RWPE2 (cell line): ENCODE data around the gene ELAVL1.
A peak's percentile ranks its signal among the peaks of the same experiment; 100 is the strongest.

Experiments used
- ATAC-seq: fragments of 200-7000 bp; cut with Tn5 transposase; 3 replicates; pipeline ENCODE4 v1.9.1; 2021; ENCODE audit warnings: low read depth
- DNase-seq: peaks from one replicate; pipeline ENCODE4 v3.0.0-alpha.2; 2020; ENCODE audit warnings: low spot score
- H3K27ac ChIP-seq: fragments of 450-650 bp; 2 replicates; pipeline ENCODE4 v1.5.1; 2017; ENCODE audit warnings: mild to moderate bottlenecking; ENCODE audit not compliant: poor library complexity, severe bottlenecking
- H3K27me3 ChIP-seq: fragments of 250-450 bp; sonication (Bioruptor Pico); 2 replicates; pipeline ENCODE4 v1.5.1; 2021; ENCODE audit warnings: mild to moderate bottlenecking, moderate library complexity; ENCODE audit not compliant: insufficient read depth, poor library complexity, severe bottlenecking
- H3K36me3 ChIP-seq: fragments of 250-450 bp; sonication (Bioruptor Pico); 2 replicates; pipeline ENCODE4 v1.5.1; 2020; ENCODE audit warnings: low read depth, mild to moderate bottlenecking, moderate library complexity
- H3K4me1 ChIP-seq: fragments of 250-450 bp; sonication (Bioruptor Pico); 2 replicates; pipeline ENCODE4 v1.5.1; 2021; ENCODE audit warnings: mild to moderate bottlenecking, moderate library complexity; ENCODE audit not compliant: insufficient read depth, poor library complexity, severe bottlenecking
- H3K4me3 ChIP-seq: fragments of 250-450 bp; sonication (Bioruptor Pico); 2 replicates; pipeline ENCODE4 v1.5.1; 2021; ENCODE audit warnings: mild to moderate bottlenecking, moderate library complexity; ENCODE audit not compliant: severe bottlenecking
- H3K9me3 ChIP-seq: fragments of 250-450 bp; sonication (Bioruptor Pico); 2 replicates; pipeline ENCODE4 v1.5.1; 2021; ENCODE audit warnings: mild to moderate bottlenecking, moderate library complexity; ENCODE audit not compliant: severe bottlenecking
- CTCF ChIP-seq: fragments of 450-650 bp; IDR thresholded peaks from one replicate; pipeline ENCODE4 v1.5.1; 2017; ENCODE audit warnings: mild to moderate bottlenecking, moderate library complexity; ENCODE audit not compliant: poor library complexity, severe bottlenecking

Gene ELAVL1

DNA sequence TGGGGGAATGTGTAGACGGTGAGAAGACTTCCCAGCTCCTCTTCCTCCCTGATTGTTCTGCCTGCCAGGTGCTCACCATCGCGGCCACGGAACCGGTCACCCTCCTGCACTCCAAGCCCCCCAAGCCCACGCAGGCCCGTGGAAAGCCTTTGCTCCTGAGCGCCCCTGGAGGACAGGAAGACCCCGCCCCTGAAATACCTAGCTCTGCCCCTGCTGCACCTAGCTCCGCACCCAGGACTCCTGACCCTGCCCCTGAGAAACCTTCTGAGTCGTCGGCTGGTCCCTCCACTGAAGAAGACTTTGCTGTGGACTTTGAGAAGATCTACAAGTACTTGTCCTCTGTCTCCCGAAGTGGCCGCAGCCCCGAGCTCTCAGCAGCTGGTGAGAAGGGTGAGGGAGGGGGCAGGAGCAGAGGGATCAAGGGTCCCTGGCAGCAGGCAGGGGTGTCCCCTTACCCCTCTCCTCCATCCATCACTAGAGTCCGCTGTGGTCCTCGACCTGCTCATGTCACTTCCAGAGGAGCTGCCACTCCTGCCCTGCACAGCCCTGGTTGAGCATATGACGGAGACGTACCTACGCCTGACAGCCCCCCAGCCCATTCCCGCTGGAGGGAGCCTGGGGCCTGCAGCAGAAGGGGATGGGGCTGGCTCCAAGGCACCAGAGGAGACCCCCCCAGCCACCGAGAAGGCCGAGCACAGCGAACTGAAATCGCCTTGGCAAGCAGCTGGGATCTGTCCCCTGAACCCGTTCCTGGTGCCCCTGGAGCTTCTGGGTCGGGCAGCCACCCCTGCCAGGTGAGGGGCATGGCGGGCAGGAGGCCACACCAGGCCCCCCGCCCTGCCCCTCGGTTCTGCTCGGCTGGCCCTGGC lies 83.2 kb downstream of the ELAVL1 start:
- H3K4me1 ChIP-seq, result no peaks in the 10 kb centered on the region

DNA sequence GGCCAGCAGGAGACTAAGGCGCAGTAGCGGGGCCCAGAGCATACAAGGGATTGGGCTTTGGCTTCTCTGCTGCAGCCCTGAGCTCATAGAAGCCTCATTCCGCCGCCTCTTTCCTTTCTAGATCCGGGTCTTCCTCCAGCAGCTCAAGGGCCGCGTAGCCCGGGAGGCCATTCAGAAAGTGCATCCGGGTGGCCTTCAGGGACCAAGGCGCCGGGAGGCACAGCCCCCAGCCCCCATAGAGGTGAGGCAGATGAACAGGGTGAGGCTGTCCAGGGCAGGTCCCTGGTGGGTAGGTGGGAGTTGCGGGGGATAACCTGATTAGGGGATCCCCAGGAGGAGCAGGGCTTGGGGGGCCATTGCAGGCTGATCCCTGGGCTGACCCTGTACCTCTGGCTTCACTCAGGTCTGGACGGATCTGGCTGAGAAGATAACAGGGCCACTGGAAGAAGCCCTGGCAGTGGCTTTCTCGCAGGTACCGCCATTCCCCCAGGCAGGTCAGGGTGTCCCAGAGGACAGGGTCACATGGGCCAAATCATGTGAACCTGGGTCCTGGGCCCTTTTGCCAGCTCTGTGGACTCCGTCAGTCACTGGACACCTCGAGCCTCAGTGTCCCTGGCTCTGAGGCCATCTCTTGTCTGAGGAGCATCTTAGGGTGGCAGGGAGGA lies 84.0 kb downstream of the ELAVL1 start:
- no peaks in the 10 kb centered on the region for H3K27me3 ChIP-seq
- peak overlapping the region; percentile 57 for H3K27ac ChIP-seq
- H3K4me1 ChIP-seq, result no peaks in the 10 kb centered on the region
- no peak for ATAC-seq
- H3K4me3 ChIP-seq, result peak overlapping the region; percentile 20
- TF ChIP-seq CTCF, result no peak
- no peaks in the 10 kb centered on the region for H3K36me3 ChIP-seq
- no peaks in the 10 kb centered on the region for H3K9me3 ChIP-seq
- DNase-seq, result no peak

More for the DNA sequence above, 83.2 kb downstream of the ELAVL1 start:
- H3K36me3 ChIP-seq, result no peaks in the 10 kb centered on the region; the same call in 1 of the 2 replicates
- H3K9me3 ChIP-seq, result no peaks in the 10 kb centered on the region
- ATAC-seq (no peak), DNase-seq (no peak)
- H3K4me3 ChIP-seq, result no peak overlapping the region
- H3K27ac ChIP-seq, result no peak overlapping the region
- H3K27me3 ChIP-seq, result no peaks in the 10 kb centered on the region
- no peak for TF ChIP-seq CTCF

GRCh38 chr19:7920519-7921301 lies 84.7 kb downstream of the ELAVL1 start:
- Histone ChIP-seq H3K36me3 (no peaks in the 10 kb centered on the region), H3K4me3 (peak overlapping the region; percentile 75), H3K9me3 (no peaks in the 10 kb centered on the region), H3K27me3 (peaks cover 3% of the 10 kb centered on the region), H3K27ac (peak overlapping the region; percentile 57), H3K4me1 (no peaks in the 10 kb centered on the region)
- DNase-seq (peak; percentile 99), ATAC-seq (peak; percentile 33)
- no peak for TF ChIP-seq CTCF

DNA sequence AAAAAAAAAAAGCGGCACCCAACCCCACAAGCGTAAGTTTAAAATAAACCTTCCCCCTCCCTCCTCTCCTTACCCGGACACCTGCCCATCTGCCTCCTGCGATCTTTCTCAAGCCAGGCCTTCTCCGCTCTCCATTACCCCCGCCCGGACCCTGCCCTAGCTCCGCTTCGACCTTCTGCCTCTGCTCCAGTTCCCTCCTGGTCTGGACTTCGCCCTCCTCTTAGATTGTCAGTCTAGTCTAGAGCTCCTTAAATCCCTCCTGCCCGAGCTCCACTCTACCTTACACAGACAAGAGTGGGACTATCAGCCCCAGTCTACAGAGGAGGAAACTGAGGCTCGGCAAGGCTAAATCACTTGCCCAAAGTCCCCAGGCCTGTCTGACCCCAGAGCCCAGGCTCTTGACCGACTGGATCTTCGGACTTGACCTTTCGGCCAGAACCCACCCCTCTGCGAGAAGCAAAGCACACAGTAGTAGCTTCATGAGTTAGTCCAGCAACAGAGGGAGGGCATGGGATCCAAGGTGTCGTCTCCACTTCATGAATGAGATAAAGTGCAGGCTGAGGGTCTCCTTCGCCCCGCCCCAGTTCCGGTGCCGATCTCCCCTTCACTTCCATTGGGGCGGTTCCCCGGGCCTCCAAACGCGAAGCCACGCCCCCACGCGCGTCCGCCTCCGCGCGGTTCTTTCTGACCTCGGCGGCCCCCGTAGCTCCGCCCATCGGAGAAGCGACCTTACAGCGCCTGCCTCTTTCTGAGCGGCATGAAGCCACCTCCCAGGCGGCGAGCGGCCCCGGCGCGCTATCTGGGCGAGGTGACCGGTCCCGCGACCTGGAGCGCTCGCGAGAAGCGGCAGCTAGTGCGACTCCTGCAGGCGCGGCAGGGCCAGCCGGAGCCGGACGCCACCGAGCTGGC lies 85.6 kb downstream of the ELAVL1 start, which contains the start of gene SNAPC2:
Gene SNAPC2, plus strand, starts transcription at position 729 of the 909 bp plus-strand sequence. Its CDS starts 29 bp downstream, at position 758.
- Histone ChIP-seq H3K4me1 (no peaks in the 10 kb centered on the region), H3K9me3 (no peaks in the 10 kb centered on the region), H3K36me3 (no peaks in the 10 kb centered on the region), H3K27me3 (peaks cover 7% of the 10 kb centered on the region), H3K27ac (peak within 1 kb of the TSS; percentile 57), H3K4me3 (peak within 1 kb of the TSS; percentile 75)
- TF ChIP-seq CTCF, result no peak
- peak; percentile 44 for ATAC-seq
- peak; percentile 93 for DNase-seq
